ENCODE data around the gene LRRK1.

DNA sequence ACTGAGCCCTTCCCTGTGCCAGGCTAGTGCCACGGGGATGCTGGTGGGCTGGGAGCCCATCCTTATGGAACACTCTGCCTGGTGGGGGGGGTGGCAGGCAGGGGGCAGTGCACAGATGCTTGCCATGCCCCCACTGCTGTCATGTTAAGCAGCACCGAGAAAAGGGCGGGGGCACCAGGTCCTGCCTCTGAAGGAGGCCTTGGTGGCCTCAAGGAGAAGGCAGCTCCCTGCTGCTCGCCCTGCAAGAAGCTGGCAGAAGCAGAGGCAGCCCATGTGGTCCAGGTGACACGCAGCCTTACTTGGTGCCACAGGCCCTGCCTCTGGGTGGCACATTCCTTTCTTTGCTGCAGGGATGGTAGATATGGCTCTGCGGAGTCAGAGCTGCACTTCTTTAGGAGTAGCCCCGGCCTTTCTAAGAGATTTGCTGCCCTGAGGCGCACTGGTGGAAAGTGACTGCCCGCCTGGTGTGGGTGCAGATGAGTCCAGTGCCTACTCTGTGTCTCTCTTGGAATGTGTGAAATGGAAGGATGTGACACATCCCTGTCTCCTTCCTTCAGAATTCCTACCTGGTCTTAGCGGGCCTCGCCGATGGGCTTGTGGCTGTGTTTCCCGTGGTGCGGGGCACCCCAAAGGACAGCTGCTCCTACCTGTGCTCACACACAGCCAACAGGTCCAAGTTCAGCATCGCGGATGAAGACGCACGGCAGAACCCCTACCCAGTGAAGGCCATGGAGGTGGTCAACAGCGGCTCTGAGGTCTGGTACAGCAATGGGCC, 145.8 kb downstream of the LRRK1 start:
- TF ChIP-seq, protein P1, sequence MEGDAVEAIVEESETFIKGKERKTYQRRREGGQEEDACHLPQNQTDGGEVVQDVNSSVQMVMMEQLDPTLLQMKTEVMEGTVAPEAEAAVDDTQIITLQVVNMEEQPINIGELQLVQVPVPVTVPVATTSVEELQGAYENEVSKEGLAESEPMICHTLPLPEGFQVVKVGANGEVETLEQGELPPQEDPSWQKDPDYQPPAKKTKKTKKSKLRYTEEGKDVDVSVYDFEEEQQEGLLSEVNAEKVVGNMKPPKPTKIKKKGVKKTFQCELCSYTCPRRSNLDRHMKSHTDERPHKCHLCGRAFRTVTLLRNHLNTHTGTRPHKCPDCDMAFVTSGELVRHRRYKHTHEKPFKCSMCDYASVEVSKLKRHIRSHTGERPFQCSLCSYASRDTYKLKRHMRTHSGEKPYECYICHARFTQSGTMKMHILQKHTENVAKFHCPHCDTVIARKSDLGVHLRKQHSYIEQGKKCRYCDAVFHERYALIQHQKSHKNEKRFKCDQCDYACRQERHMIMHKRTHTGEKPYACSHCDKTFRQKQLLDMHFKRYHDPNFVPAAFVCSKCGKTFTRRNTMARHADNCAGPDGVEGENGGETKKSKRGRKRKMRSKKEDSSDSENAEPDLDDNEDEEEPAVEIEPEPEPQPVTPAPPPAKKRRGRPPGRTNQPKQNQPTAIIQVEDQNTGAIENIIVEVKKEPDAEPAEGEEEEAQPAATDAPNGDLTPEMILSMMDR (IDR thresholded peaks at IDR 0.05) = no peak
- no peak for TF ChIP-seq POLR2A (IDR thresholded peaks at IDR 0.05)

All from ovary (tissue), 3 donors.